IMR-90 (cell line): ENCODE results near the gene TSPAN17.

Experiments
- CTCF ChIP-seq: conservative IDR thresholded peaks from 2 replicates; pipeline ENCODE4 v1.5.1; 2012; ENCODE audit warnings: mild to moderate bottlenecking, low read depth, low read length, improper control_type of control experiment
- RCOR1 ChIP-seq: IDR thresholded peaks from 2 replicates; pipeline ENCODE4 v1.6.1; 2012; ENCODE audit warnings: mild to moderate bottlenecking, low read length, improper control_type of control experiment; ENCODE audit not compliant: insufficient replicate concordance

GRCh38 chr5:176658007-176658599 lies 10.8 kb downstream of the TSPAN17 start:
- TF ChIP-seq RCOR1 (no peak), CTCF (peak; percentile 79)
